ENCODE results near the gene TSHZ1.
"Not testable (repeated sequence)": the region's sequence is repeated elsewhere in the genome, so short reads cannot be mapped to it uniquely, and the experiment has no call there.

Gene TSHZ1

GRCh38 chr18:75183524-75183923 is 27.1 kb upstream of the TSHZ1 start:
- DNase-seq, result no peak

GRCh38 chr18:75183973-75184493 is 26.6 kb upstream of the TSHZ1 start:
- DNase-seq, result no peak

GRCh38 chr18:75185460-75185859 is 25.1 kb upstream of the TSHZ1 start:
- DNase-seq, result no peak

GRCh38 chr18:75187702-75188101 is 22.9 kb upstream of the TSHZ1 start:
- not testable (repeated sequence) for DNase-seq

- DNase-seq, result no peak
These were observed 20.9 kb upstream of the TSHZ1 start for GRCh38 chr18:75189696-75190095.

GRCh38 chr18:75192899-75193298 is 17.7 kb upstream of the TSHZ1 start:
- no peak for DNase-seq

GRCh38 chr18:75198036-75198435 is 12.6 kb upstream of the TSHZ1 start:
- no peak for DNase-seq

- DNase-seq, result no peak
These were observed 11.3 kb upstream of the TSHZ1 start for GRCh38 chr18:75199327-75199726.

- DNase-seq, result no peak
These were observed 10.5 kb upstream of the TSHZ1 start for GRCh38 chr18:75200071-75200470.

- DNase-seq, result no peak
These were observed 9.9 kb upstream of the TSHZ1 start for GRCh38 chr18:75200605-75201280.

GRCh38 chr18:75201282-75202270 is 9.0 kb upstream of the TSHZ1 start:
- no peak for DNase-seq

- no peak for DNase-seq
These were observed 7.8 kb upstream of the TSHZ1 start for GRCh38 chr18:75202696-75203365.

- DNase-seq, result no peak
These were observed 7.0 kb upstream of the TSHZ1 start for GRCh38 chr18:75203416-75204268.

GRCh38 chr18:75204269-75204731 is 6.3 kb upstream of the TSHZ1 start:
- no peak for DNase-seq

- no peak for DNase-seq
These were observed 5.7 kb upstream of the TSHZ1 start for GRCh38 chr18:75204732-75205513.

GRCh38 chr18:75205514-75206132 is 5.0 kb upstream of the TSHZ1 start:
- DNase-seq, result no peak

GRCh38 chr18:75206452-75207309 is 3.9 kb upstream of the TSHZ1 start:
- DNase-seq, result no peak

- no peak for DNase-seq
These were observed 3.1 kb upstream of the TSHZ1 start for GRCh38 chr18:75207310-75208154.
